ENCODE data around the gene NKPD1. TPM values are rescaled to one million over a fixed set of nuclear protein-coding genes. Genes with fewer than 3 reads are reported as not detected.
A peak's percentile ranks its signal among the peaks of the same experiment; 100 is the strongest.

Gene NKPD1
- total RNA-seq, 2 donors from 2014 or later, result not detected

DNA sequence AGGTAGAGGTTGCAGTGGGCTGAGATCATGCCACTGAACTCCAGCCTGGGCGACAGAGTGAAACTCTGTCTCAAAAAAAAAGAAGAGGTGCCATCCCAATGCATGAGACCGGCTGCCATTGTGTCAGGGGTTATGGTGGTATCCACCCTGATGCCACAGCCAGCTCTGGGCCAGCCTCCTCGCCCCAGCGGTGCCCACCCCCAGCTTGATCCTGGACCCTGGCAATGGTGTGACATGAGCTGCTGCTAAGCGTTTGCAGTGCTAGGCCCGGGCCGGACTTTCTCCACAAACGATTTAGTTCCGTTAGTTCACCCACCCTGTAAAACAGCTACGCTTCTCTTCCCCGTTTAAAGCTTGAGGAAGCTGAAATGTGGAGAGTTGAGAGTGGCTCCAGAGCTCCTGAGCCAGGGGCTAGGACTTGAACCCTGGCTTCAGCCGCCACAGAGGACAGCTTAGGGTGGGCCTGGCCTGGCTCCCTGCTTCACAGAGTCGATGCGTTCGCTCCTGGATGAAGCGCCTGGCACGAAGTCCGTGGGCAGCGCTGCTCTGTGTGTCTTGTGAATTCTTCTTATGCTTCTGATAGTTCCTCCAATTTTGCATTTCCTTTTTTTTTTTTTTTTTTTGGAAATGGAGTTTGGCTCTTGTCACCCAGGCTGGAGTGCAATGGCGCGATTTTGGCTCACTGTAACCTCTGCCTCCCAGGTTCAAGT, 25.5 kb downstream of the NKPD1 start:
- Histone ChIP-seq H3K4me3 (no peak overlapping the region), H3K9me3 (no peaks in the 10 kb centered on the region), H3K4me1 (peaks cover 14% of the 10 kb centered on the region), H3K27me3 (no peaks in the 10 kb centered on the region), H3K27ac (no peak overlapping the region), H3K36me3 (replicated peaks in 1 of 2; ENCODE audit: insufficient read depth in 1 of 2, low read depth in 2 of 2) (no peaks in the 10 kb centered on the region)
- TF ChIP-seq, protein P1, sequence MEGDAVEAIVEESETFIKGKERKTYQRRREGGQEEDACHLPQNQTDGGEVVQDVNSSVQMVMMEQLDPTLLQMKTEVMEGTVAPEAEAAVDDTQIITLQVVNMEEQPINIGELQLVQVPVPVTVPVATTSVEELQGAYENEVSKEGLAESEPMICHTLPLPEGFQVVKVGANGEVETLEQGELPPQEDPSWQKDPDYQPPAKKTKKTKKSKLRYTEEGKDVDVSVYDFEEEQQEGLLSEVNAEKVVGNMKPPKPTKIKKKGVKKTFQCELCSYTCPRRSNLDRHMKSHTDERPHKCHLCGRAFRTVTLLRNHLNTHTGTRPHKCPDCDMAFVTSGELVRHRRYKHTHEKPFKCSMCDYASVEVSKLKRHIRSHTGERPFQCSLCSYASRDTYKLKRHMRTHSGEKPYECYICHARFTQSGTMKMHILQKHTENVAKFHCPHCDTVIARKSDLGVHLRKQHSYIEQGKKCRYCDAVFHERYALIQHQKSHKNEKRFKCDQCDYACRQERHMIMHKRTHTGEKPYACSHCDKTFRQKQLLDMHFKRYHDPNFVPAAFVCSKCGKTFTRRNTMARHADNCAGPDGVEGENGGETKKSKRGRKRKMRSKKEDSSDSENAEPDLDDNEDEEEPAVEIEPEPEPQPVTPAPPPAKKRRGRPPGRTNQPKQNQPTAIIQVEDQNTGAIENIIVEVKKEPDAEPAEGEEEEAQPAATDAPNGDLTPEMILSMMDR (IDR thresholded peaks at IDR 0.05), result no peak
- TF ChIP-seq POLR2A (IDR thresholded peaks at IDR 0.05), result no peak
- DNase-seq (no peak), ATAC-seq (no peak)
- intact Hi-C loops (cut with DNase I), result no loop called here
- 96 to 97% methylated on average over 21 of the region's 21 CpGs for WGBS, 2 donors

DNA sequence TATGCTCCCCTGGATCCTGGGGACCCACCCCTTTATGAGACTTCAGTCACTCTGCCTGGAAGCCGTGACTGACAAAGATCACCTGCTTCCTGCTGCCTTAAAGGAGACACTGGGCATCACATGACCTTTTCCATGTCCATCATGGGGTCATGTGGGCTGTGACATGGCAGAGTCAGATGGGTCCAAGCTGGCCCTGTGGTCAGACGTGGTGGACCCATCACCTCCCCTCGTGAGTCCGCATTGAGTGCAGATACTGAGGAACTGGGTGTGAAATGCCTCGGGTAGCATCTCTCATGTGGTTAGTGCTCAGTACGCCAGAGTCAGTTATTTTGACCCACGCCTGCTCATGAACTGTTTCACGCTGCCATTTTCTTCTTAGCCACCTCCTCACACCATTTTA, 27.1 kb downstream of the NKPD1 start:
- H3K9me3 ChIP-seq, result no peaks in the 10 kb centered on the region
- intact Hi-C loops (cut with DNase I), result no loop called here
- ATAC-seq, result no peak
- H3K36me3 ChIP-seq (replicated peaks in 1 of 2; ENCODE audit: insufficient read depth in 1 of 2, low read depth in 2 of 2), result no peaks in the 10 kb centered on the region
- whole genome bisulfite sequencing, 2 donors, result 95 to 96% methylated on average over 4 to 8 of the region's 8 CpGs
- H3K27me3 ChIP-seq, result no peaks in the 10 kb centered on the region
- H3K4me1 ChIP-seq, result peaks cover 14% of the 10 kb centered on the region
- TF ChIP-seq, protein P1 (IDR thresholded peaks at IDR 0.05), result no peak
- no peak for TF ChIP-seq POLR2A (IDR thresholded peaks at IDR 0.05)
- no peak for DNase-seq
- no peak overlapping the region for H3K4me3 ChIP-seq
- no peak overlapping the region for H3K27ac ChIP-seq

DNA sequence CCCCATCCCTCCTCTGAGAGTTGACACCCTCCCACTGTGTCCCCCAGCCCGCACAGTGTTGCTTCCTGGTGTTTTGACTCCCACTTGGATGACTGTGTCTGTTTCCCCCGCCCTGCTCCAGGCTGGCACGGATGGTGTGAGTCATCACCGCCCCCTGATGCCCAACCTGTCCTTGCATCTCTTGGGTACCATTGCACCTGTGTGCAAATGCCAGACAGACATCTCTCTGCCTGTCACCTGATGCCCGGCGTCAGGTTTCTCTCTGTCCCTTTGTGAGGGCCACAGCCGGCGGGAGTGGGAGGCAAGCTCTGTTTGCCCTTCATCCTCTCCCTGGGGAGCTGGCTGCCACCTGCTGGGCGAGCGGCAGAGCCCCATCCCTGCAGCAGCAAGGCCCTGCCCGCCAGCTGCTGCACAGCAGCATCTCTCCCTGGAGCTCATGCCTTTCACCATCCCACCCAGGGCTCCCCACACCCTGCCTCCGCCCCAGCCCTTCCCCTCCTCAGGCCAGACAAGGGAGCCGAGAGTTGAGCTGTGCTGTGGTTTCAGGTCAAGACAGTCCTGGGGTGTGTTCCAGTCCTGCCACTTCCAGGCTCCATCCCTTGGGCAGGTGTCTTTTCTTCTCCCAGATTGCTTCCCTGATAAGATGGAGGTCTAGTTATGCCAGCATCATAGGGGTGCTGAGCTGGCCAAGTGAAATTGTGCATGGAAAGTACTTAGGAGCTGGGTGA, 29.7 kb downstream of the NKPD1 start:
- H3K4me3 ChIP-seq, result no peak overlapping the region
- peaks cover 3% of the 10 kb centered on the region for H3K4me1 ChIP-seq
- H3K27ac ChIP-seq, result no peak overlapping the region
- no peak for TF ChIP-seq POLR2A (IDR thresholded peaks at IDR 0.05)
- TF ChIP-seq, protein P1 (IDR thresholded peaks at IDR 0.05), result peak in 1 of 7 experiments; percentile 6
- no peaks in the 10 kb centered on the region for H3K9me3 ChIP-seq
- DNase-seq (peak in 1 of 4 donors; percentile 24), ATAC-seq (peak; percentile 15)
- H3K36me3 ChIP-seq (replicated peaks in 1 of 2; ENCODE audit: insufficient read depth in 1 of 2, low read depth in 2 of 2), result no peaks in the 10 kb centered on the region
- 57 to 59% methylated on average over 4 to 10 of the region's 13 CpGs for WGBS, 2 donors
- intact Hi-C loops (cut with DNase I), result no loop called here
- no peaks in the 10 kb centered on the region for H3K27me3 ChIP-seq

DNA sequence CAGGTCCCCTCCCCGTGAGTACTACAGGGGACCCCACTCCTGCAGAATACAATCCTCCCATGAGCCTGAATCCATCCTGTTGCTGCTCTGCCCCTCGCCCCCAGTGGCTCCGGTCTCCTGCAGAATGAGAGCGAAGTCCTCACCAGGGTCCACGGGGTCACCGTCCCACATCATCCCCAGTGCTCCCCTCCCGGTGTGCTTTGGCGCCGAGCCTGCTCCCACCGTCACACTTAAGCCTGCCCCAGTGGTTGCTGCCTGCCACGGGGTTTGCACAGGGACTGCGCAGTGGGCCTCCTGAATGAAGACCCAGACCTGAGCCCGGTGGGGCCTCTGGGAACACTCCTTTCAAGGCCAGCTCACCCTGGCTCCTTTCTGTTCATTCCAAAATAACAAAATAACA, 30.5 kb downstream of the NKPD1 start:
- H3K9me3 ChIP-seq, result no peaks in the 10 kb centered on the region
- H3K36me3 ChIP-seq (replicated peaks in 1 of 2; ENCODE audit: insufficient read depth in 1 of 2, low read depth in 2 of 2), result no peaks in the 10 kb centered on the region
- H3K4me1 ChIP-seq, result peaks cover 10% of the 10 kb centered on the region
- intact Hi-C loops (cut with DNase I), result no loop called here
- ATAC-seq (no peak), DNase-seq (no peak)
- 87 to 93% methylated on average over 3 to 13 of the region's 13 CpGs for WGBS, 2 donors
- no peak overlapping the region for H3K4me3 ChIP-seq
- no peak overlapping the region for H3K27ac ChIP-seq
- no peaks in the 10 kb centered on the region for H3K27me3 ChIP-seq
- TF ChIP-seq, protein P1 (IDR thresholded peaks at IDR 0.05), result no peak
- no peak for TF ChIP-seq POLR2A (IDR thresholded peaks at IDR 0.05)

Measured in body of pancreas (tissue), 4 donors.